GM19372 (cell line): ENCODE results near the gene ZPLD1.

Experiments used
- ATAC-seq: cut with Tn5 transposase; IDR thresholded peaks from one replicate; pipeline ENCODE4 v1.9.1; 2021; ENCODE audit warnings: mild to moderate bottlenecking, low read depth, moderate library complexity; ENCODE audit not compliant: unreplicated experiment

ZPLD1 gene

DNA sequence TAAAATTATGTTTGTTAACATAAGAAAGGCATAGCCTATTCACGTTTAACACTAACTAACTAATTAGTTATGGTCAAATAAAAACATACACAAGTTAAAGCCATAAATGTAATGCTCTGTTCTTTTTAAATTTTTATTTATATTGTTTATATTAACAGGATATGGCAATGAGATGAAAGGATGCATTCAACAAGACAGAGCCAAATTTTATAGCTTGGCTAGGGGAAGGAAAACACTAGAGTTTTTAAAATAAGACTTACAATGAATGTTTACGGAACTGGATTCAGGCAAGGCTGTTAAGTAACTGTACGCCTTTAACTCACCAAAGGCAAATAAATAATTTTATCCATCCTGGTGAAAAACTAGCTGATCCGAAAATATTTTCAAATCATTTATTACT, 86.4 kb downstream of the ZPLD1 start:
- ATAC-seq: no peak

DNA sequence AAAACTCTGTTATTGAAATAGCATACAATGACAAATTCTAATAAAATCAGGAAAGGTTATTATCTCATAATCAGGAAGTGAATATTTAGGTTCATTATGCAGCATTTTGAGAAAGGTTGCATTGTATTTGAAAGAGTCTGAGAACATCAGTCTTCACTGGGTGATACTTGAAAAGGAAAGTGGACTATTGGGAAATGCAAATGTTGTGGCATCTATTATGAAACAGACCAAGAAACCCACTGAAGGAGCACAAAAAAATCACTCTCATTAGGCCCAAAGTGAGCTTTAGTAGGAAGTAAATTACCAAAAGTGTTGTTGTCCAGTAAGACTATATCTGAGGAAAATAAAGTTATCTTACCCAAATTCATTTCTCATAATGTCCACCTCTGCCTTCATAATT, 90.8 kb downstream of the ZPLD1 start:
- no peak for ATAC-seq

DNA sequence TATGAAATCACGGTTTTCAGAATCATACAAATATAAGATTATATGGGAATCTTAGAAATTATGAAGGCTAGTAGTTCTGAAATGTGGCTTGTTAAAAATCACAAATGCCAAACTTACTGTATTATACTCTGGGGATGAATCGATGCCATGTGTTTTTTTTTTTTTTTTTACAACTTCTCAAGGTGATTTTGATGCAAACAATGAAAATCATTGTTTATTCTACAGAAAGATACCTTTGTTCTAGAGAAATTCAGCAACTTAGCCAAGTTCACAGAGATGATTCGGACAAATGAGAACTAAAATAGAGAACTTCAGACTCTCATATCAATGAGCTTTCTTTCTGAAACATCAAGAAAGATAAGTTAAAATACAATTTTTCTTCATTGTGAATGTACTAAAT, 92.0 kb downstream of the ZPLD1 start:
- no peak for ATAC-seq

DNA sequence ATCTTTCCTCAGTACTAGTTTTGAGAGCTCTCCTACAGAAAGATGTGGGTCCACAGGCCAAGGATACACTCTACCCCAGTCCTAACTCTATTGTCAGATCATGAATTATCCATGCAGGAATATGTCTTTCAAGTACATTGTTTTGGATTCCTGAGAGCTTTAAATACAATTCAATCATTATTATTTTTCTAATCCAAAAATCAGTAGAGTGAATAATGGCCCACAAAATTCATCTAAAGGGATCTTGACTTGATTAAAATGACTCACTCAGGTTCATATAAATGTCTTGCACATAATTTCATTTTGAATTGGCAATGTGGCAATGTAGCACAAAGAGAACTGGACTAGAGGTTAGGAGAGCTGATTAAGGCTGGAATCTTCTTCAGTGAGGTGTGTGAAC, 93.9 kb downstream of the ZPLD1 start:
- ATAC-seq: no peak
